ENCODE results near the gene RASSF1.

DNA sequence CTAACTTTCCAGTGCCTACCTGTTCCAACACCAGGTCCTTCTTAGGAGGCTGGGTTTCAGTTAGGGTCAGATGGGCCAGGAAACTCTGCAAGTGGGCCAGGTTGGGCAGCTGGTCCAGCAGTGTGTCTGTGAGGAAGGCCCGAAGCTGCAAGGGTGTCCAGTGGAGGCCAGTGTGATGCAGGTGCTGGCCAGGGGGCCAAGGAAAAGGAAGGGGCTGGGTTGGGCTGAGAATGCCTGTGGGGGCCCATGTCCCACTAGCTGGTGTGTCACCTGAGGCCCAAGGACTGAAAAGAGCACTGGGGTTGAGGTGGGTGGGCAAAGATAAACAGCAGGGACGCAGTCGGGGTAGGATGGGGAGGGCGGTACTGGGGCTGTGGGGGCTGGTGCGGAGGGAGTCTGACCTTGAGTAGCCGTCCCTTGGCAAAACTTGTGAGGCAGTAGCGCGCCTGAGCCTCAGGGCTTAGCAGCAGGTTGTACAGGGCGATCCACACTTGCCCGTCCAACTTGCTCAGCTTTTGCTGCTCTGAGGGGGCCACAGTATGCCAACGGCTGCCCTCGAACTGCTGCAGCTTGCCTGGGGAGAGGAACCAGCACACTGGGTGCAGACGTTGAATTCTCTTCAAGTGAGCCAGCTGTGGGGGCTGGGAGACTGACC is 1.5 kb upstream of the RASSF1 start:
- TF ChIP-seq MAFK (IDR thresholded peaks at IDR 0.05; ENCODE audit: low read depth, low read length), result no peak
- no peak for TF ChIP-seq YY1 (IDR thresholded peaks at IDR 0.05; ENCODE audit: low read depth, low read length)
- TF ChIP-seq, protein P1, sequence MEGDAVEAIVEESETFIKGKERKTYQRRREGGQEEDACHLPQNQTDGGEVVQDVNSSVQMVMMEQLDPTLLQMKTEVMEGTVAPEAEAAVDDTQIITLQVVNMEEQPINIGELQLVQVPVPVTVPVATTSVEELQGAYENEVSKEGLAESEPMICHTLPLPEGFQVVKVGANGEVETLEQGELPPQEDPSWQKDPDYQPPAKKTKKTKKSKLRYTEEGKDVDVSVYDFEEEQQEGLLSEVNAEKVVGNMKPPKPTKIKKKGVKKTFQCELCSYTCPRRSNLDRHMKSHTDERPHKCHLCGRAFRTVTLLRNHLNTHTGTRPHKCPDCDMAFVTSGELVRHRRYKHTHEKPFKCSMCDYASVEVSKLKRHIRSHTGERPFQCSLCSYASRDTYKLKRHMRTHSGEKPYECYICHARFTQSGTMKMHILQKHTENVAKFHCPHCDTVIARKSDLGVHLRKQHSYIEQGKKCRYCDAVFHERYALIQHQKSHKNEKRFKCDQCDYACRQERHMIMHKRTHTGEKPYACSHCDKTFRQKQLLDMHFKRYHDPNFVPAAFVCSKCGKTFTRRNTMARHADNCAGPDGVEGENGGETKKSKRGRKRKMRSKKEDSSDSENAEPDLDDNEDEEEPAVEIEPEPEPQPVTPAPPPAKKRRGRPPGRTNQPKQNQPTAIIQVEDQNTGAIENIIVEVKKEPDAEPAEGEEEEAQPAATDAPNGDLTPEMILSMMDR (IDR thresholded peaks at IDR 0.05; ENCODE audit: control extremely low read depth in 1 of 3, insufficient read depth in 1 of 3, low read depth in 1 of 3, low read length in 3 of 3), result no peak
- no peak for TF ChIP-seq EGR1 (IDR thresholded peaks at IDR 0.05; ENCODE audit: borderline replicate concordance, low read depth, low read length)
- TF ChIP-seq, protein P2, sequence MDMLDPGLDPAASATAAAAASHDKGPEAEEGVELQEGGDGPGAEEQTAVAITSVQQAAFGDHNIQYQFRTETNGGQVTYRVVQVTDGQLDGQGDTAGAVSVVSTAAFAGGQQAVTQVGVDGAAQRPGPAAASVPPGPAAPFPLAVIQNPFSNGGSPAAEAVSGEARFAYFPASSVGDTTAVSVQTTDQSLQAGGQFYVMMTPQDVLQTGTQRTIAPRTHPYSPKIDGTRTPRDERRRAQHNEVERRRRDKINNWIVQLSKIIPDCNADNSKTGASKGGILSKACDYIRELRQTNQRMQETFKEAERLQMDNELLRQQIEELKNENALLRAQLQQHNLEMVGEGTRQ (IDR thresholded peaks at IDR 0.05; ENCODE audit: low read length), result no peak
- TF ChIP-seq TAF1 (IDR thresholded peaks at IDR 0.05; ENCODE audit: low read depth, low read length), result no peak
- TF ChIP-seq POLR2A (IDR thresholded peaks at IDR 0.05; ENCODE audit: control extremely low read depth in 1 of 2, low read depth in 2 of 2, low read length in 2 of 2), result no peak

All from H1 (cell line).